GM03348 (cell line): Measurements from ENCODE around the gene KCNN4.
"Not testable (repeated sequence)": the region's sequence is repeated elsewhere in the genome, so short reads cannot be mapped to it uniquely, and the experiment has no call there.

ENCODE experiments used
- DNase-seq: peaks from one replicate; pipeline ENCODE4 v3.0.0; 2012; ENCODE audit warnings: low spot score

Gene KCNN4

DNA sequence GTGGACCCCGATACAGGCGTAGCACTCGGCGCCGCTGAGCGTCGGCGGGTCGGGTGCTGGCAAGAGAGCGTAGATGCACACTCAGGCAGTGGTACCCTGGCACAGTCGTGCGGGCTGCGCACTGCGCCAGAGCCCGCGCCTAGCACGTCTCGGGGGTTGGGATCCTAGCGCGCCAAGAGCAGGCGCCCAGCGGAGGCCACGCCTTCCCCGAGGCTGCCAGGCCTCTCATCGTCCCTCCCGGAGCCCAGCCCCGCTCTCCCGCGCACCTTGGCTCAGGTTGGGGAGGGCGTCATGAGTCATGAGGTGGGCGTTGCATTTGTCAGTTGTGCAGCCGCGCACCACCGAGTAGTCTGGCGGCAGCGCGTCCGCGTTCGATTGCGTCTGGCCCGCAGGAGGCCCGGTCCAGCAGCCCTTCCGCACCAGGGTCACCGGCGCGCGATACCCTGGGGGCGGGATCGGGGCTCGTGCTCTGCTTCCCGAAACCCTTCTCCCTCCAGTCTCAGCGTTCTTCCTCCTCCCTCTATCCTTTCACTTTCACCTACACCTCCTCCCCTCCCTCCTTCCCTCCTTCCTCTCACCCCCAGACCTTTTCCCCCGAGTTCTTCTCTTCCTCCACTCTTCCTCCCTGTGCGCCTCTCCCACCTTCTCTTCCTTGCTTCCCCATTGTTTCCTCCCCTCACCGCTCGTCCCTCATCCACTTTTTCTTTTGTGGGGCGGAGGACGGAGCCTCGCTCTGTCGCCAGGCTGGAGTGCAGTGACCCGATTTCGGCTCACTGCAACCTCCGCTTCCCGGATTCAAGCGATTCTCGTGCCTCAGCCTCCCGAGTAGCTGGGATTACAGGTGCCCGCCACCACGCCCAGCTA is 18.0 kb upstream of the KCNN4 start:
- peak; percentile 41 for DNase-seq

DNA sequence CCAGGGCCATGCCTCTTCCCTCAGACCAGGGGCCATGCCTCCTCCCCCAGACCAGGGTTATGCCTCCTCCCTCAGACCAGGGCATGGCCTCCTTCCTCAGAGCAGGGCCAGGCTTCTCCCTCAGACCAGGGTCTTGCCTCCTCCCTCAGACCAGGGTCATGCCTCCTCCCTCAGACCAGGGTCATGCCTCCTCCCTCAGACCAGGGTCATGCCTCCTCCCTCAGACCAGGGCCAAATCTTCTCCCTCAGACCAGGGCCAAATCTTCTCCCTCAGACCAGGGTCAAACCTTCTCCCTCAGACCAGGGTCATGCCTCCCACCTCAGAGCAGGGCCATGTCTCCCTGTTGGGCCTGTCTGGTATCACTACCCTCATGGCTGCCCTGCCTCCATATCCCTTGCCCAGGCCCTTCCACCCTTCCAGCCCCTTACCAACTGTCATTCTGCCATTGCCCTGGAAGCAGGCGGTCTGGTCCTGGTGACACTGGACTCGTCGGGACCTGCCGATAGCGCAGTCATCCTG is 17.3 kb upstream of the KCNN4 start:
- no peak for DNase-seq

DNA sequence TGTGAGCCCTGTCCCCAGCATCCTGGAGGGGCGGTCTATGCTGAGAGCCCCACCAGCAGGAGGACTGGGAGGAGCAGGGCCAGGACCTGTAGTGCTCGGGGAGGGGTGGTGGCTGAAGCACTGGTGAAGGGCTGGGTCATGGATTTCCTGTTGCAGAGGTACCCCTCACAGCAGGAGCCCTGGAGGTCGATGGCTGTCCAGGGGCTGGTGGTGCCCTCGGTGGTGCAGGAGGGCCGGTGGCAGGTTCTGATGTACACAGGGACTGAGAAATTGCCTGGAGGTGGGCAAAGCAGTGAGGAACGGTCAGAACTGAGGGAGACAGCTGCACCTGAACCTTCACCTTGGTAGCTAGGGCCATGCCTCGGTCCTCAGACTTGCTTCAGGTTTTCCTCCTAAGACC is 16.8 kb upstream of the KCNN4 start:
- no peak for DNase-seq

DNA sequence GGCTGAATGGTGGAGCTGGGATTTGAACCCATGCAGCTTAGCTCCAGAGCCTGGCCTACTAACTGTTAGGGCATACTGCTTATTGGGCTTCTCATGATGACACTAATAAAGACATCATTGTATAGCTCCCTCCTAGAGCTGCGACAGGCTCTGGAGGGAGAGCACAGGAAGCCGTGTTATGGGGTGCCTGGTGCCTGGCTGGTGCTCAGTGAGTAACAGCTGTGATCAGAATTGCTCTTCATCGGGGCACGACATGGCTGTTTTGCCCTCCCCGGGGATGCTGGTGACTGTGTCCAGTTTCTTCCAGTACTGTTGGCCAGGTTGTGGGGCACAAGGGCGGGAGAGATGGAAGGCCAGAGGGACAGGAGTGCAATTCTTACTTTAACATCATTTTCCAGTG is 16.3 kb upstream of the KCNN4 start:
- no peak for DNase-seq

DNA sequence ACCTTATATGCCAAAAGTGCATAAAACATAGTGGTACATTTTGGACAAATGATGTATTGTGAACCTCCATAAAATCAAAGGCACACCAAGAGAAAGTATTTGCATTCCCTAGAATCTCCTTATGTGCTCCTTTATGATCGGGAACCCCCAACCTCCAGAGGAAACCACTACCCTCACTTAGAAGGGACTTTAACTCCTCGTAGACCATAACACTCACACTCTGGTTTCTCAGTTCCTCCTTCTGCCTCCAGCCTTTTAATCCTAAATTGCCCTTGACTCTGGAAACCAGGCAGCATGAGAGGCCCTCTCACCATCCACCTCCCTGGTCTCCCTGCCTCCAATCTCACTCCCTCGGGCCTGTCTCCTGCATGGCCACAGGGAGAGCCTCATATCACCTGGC is 9.8 kb upstream of the KCNN4 start:
- no peak for DNase-seq

DNA sequence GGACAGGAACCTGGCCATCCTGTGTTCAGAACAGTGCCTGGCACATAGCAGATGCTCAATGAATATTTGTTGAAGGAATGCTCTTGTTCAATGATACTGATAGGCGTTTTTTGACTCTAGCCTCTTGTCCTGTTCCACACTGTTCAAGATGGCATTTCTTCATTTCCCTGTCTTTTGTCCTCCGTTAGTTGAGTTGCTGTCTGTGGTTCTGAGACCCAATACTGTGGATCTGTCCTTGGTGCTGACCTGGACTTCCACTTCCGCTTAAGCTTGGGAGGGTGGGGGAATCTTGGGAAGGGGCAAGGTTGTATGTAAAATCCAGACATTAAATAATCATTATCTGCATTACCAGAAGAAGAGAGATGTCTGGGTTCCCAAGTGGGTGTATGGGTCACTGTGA is 8.3 kb upstream of the KCNN4 start:
- DNase-seq = peak; percentile 44

DNA sequence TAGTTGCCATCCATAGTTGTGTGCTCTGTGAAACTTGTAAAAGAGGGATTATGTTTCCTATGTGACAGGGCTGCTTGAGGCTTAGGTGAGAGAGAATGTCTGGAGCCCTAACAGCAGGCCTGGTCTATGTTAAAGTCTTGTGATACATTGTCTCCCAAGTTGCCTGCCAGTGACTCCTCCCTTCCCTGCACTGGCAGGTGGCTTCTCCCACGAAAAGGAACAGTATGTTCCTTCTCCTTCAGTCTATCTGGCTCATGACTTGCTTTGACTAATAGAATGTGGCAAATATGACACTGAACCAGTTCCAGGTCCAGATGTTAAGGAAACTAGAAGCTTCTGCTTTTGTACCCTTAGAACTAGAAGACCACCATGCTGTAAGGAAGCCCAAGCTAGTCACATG is 5.9 kb upstream of the KCNN4 start:
- DNase-seq = no peak

DNA sequence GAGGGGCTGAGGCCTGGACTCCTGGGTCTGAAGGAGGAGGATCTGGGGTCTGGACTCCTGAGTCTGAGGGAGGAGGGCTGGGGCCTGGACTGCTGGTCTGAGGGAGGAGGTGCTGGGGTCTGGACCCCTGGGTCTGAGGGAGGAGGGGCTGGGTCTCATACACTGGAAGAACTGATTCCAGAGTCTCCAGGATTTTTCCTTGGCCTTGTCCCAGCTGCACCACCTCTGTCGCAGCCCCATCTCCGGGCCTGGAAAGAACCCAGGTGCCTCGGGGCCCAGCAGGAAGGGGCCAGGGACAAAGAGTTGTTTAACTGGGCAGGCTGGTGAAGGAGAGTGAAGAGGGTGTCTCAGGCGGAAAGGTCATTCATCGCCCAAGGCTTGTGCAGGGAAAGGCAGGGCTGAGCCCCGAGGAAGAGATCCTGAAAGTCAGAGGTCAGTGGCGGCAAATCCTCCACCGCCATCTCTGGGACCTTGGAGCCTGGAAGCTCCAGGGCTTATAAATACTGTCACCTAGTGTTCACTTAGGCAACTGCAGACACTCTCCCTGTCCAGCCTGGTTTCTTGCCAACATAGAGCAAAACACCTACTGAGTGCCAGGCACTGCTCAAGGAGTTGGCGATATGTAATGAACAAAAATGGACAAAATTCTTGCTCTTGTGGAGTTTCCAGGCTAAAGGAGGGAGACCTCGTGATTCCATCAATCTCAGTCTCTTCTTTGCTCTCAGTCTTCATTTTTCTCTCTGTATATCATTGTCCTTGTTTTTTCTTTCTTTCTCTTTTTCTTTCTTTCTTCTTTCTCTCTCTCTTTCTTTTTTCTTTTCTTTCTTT is 4.4 kb upstream of the KCNN4 start:
- DNase-seq = peak; percentile 74

DNA sequence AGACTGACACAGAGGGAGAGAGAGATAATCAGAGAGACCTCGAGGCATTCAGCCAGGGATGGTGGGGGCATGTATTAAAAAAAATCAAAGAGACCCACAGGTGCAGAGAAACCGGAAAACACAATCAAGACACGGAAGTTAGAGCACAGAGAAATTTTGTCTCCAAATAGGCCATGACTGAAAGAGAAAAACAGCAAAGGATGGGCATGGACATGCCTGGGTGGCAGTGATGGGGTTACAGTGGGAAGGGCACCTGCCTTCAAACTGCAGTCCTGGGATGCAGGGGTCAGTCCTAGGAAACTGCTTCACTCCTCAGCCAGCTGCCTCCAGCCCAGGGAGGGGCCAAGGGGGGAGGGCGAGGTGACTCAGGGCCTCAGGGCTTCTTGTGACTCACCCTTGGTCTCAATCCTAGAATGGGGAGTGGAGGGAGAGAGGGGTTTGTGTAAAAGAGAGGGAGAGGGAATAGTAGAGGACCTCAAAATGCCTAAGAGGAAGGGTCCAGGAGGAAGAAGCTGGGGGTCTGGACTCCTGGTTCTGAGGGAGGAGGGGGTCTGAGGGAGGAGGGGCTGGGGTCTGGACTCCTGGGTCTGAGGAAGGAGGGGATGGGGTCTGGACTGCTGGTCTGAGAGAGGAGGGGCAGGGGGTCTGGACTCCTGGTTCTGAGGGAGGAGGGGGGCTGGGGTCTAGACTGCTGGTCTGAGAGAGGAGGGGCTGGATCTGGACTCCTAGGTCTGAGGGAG is 3.6 kb upstream of the KCNN4 start:
- peak; percentile 89 for DNase-seq

DNA sequence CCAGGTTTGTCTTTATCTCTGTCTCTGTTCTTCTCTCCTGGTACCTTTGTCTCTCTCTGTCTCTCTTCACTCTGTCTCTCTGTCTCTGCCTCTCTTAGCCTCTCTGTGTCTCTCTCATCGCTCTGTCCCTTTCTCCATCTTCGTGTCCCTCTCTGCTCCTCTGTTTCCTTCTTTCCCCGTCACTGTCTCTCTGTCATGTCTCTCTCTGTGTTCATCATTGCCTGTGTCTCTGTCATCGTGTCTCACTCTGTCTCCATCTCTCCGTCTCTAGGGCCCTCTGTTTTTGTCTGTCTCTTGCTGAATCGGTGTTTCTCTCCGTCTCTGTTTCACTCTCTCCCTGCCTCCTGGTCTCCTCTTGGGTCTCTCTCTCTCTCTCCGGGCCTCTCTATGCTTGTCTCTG is 2.9 kb upstream of the KCNN4 start:
- no peak for DNase-seq

DNA sequence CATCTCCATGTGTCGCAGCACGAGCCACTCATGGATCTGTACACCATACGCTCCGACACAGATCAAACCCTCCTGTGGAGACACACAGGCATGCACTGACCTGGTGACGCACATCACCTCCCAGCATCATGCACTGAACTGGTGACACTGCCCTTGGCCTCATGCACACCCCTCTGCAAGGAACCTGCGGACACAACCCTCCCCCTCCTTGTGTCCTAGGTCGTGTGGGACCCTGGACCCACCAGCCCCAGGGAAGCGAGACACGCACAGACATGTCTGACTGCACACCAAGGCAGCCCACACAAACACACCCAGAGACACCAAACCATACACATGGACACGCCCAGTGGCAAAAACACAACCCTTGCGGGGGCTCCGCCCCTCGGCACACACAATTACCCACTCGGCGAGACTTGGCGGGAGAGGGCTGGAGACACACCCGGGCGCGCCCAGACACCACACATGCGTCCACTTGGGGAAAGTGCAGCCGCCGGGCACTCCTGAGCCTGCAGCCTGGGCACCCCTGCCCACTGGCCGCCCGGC is 2.0 kb upstream of the KCNN4 start:
- DNase-seq = no peak

DNA sequence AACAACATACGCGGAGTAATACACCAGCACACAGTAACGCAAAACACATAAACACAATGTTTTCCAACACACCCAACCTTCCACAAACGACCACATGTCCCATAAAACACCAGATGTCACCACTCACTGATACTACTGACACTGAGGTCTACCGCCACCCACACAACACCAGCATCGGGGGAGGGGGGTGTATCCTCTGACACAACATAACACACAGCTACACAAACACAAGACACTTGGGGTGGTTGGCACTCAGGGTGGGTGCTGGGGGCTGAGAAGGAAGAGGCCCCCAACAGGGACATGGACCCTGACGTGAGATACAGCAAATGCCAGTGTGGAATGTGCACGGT is 1.5 kb upstream of the KCNN4 start:
- no peak for DNase-seq

DNA sequence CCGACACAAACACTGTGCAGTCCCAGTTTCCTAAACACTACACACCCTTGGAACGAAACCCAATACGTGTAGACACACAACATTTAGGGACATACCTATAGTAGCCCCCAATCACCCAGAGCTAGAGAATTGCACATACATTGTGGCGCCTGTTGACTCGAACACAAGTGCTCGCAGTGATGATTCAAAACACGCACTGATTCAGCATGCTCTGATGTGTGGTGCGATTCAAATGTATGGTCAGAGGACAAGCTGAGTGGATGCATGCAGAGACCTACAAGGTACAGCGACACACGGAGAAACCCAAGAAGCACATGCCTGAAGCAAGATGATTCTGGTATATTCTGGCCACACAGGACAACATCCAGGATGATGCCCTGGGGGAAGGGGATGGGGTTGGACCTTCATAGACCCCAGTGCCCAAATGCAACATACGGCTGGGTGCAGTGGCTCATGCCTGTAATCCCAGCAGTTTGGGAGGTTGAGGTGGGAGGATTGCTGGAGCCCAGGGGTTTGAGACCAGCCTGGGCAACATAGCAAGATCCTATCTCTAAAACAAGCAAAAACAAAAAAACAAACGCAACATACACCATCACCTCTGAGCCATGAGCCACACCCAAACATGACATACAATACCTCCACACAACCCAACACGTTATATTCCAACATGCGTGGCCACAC is 997 bp upstream of the KCNN4 start:
- no peak for DNase-seq

DNA sequence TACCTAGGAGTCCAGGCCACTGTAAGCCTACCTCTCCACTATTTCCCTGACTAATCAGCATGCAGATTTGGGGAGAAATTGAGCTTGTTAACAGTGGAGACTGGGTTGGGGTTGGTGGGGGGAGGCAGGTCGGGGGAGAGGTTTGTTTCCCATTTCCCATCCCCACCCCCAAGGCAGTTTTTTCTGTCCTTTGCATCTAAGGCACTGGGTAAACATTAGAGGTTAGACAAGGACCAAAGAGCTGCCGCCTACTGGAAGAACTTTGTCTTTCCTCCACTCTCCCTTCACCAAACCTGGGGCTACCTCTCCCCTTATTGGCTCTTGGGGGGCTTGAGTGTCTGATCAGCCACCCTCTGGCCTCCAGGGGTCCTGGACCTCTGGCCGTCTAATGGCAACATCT is 953 bp downstream of the KCNN4 start:
- DNase-seq = no peak

DNA sequence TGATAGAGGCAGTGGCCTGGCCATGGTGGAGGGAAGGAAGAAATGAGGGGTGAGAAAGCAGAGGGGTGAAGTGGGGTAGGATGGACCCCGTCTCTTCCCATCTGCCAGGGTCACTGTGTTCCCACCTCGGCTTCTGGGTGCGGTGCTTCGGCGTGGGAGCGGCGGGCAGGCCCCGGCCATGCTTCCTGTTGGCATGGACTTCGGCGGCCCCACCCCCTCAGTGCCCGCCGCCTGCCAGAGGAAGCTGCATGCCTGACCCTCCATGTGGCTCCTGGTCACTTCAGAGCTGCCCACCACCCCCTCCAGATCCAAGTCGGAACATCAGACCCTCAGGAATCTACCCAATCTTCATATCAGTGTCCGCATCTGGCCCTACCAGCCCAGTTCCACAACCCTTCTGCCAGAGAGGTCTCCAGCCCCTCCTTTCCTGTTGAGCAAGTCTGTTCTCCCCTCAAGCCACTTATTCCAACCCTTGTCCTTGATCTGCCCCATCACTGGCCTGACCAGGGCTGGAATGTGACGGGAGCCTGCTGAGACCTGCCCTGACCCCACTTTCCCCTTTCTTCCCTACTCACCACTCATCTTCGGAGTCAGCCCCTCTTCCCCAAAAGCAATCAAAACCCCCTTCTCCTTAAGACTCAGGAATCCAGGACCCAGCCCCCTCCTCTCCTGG is 1.5 kb downstream of the KCNN4 start:
- DNase-seq = no peak

DNA sequence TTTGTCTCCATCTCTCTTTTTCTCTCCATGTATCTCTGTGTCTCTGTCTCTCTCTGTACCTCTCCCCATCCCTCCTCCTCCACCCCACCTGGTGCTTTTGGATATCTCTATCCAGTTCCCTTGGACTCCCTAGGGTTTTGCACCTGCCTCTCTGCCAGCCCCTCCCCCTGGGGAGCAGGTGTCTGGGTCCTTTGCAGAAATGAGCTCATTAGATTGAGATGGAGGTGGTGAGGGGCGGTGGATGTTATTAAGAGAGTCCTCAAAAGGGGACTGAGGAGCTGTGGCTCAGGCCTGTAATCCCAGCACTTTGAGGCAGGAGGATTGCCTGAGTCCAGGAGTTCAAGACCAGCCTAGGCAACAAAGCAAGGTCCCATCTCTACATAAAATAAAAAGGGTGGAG is 2.1 kb downstream of the KCNN4 start:
- no peak for DNase-seq

DNA sequence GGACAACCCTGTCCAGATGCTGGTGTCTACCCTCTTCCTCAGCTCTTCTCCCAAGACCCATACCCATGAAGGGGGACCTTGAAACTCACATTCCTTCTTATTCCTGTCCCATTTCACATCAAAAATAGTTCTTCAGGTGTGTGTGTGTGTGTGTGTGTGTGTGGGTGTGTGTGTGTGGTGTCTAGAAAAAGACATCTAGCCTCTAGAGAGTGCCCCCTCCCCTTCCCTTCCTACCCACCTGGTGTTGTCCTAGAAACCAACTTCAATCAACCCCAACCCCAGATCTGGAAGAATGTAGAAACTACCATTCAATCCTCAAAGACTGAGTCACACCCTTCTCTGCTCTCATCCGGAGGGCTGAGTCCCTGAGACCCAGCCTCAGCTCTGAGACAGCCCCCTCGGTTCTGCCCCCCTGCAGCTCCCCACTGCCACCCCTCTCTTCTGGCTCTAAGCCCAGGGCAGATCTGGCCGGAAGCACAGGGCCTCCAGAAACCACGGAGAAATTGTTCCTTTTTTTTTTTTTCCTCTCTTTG is 3.5 kb downstream of the KCNN4 start:
- peak; percentile 38 for DNase-seq

DNA sequence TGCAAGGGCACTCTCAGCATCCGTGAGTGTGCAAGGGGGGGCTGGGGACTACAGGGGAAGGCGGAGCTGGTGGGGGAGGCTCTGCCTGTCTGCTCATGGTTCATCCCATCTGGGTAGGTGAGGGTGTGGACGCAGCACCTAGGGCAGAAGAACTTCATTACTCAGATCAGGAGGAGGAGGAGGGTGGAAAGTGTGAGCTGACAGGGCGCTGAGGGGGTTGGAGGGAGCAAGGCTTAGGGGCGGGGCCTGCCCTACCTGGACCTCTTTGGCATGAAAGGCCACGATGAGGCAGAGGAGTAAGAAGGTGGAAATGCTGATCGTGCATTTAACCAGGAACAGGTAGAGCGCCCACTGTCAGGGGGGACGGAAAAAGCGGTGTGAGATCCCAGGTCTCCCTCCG is 4.5 kb downstream of the KCNN4 start:
- no peak for DNase-seq

DNA sequence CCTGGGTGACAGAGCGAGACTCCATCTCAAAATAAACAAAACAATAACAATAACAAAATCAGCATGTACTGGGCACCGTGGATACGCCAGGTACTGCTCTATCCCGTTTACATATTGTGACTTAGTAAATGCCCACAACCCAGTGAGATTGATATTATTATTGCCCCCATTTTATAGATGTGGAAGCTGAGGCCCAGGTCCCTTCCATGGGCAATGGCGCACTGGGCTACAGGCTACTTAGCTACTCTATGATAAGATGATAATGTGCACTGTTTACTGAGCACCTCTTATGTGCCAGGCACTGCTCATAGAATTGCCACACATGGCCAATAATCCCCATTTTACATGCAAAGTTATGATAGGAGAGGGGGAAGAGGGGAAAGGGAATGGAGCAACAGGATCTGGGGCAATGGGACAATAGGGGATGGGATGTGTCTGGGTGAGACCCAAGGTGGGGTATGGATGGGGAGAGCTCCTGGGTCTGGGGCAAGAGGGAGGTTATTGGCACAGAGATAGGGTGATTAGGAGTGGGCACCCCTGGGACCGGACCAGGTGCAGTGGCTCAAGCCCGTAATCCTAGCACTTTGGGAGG is 5.4 kb downstream of the KCNN4 start:
- DNase-seq = no peak

DNA sequence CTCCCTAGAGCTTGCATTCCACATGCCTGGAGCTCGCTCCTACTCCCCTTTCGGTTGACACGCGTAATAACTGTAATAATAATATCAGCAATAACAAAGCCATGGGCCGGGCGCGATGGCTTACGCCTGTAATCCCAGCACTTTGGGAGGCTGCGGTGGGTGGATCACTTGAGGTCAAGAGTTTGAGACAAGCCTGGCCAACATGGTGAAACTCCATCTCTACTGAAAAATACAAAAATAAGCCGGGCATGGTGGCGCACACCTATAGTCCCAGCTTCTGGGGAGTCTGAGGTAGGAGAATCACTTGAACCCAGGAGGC is 5.9 kb downstream of the KCNN4 start:
- DNase-seq = not testable (repeated sequence)
